HepG2 (cell line): ENCODE data around the gene GHRH. TPM values are rescaled to one million over a fixed set of nuclear protein-coding genes. Genes with fewer than 3 reads are reported as not detected.

ENCODE experiments used
- ADNP ChIP-seq: sonication (generic); formaldehyde crosslinking; IDR thresholded peaks from 2 replicates; pipeline ENCODE4 v1.4.0; 2020; ENCODE audit warnings: missing genetic modification reagents
- AGO1 ChIP-seq: fragments of 200-400 bp; formaldehyde crosslinking; IDR thresholded peaks from 2 replicates; pipeline ENCODE4 v1.6.1; 2017; ENCODE audit warnings: mild to moderate bottlenecking, low read depth, low read length, moderate library complexity; ENCODE audit not compliant: poor library complexity, severe bottlenecking
- CCDC6 ChIP-seq: sonication (generic); formaldehyde crosslinking; IDR thresholded peaks from 2 replicates; pipeline ENCODE4 v1.8.1; 2022; ENCODE audit warnings: mild to moderate bottlenecking, missing genetic modification reagents, moderate library complexity
- FOXP1 ChIP-seq, 2 experiments: fragments of 450-650 bp in 1 of 2; IDR thresholded peaks; 2 replicates each; pipeline ENCODE4 v1.6.1; 2017 to 2018; ENCODE audit warnings: antibody characterized with exemption in 1 of 2
- HMG20A ChIP-seq: IDR thresholded peaks from 2 replicates; pipeline ENCODE4 v1.6.1; 2016; ENCODE audit warnings: borderline replicate concordance
- HOXA3 ChIP-seq: sonication (generic); formaldehyde crosslinking; IDR thresholded peaks from 2 replicates; pipeline ENCODE4 v1.5.0; 2020; ENCODE audit warnings: missing genetic modification reagents
- KDM5A ChIP-seq: fragments of 200-600 bp; sonication (generic); IDR thresholded peaks from 2 replicates; pipeline ENCODE4 v1.7.0; 2018; ENCODE audit warnings: antibody characterized with exemption, mild to moderate bottlenecking, low read length, borderline replicate concordance
- PAF1 ChIP-seq: IDR thresholded peaks from 2 replicates; pipeline ENCODE4 v1.6.1; 2016; ENCODE audit warnings: missing genetic modification reagents, missing compliant biosample characterization
- PHF21A ChIP-seq: sonication (generic); formaldehyde crosslinking; IDR thresholded peaks from 2 replicates; pipeline ENCODE4 v1.5.0; 2020; ENCODE audit warnings: mild to moderate bottlenecking, missing genetic modification reagents
- SP140L ChIP-seq: sonication (generic); formaldehyde crosslinking; IDR thresholded peaks from 2 replicates; pipeline ENCODE4 v1.4.0; 2020; ENCODE audit warnings: missing genetic modification reagents, borderline replicate concordance
- ZNF264 ChIP-seq: sonication (generic); formaldehyde crosslinking; IDR thresholded peaks from 2 replicates; pipeline ENCODE4 v1.4.0; 2020; ENCODE audit warnings: missing genetic modification reagents
- ZNF292 ChIP-seq: sonication (generic); formaldehyde crosslinking; IDR thresholded peaks from 2 replicates; pipeline ENCODE4 v1.8.1; 2022; ENCODE audit warnings: mild to moderate bottlenecking, low read depth, missing genetic modification reagents, borderline replicate concordance
- ZNF441 ChIP-seq: sonication (generic); formaldehyde crosslinking; IDR thresholded peaks from 2 replicates; pipeline ENCODE4 v1.7.0; 2021; ENCODE audit warnings: missing genetic modification reagents, borderline replicate concordance
- ZNF749 ChIP-seq: sonication (generic); formaldehyde crosslinking; IDR thresholded peaks from 2 replicates; pipeline ENCODE4 v1.8.0; 2022; ENCODE audit warnings: mild to moderate bottlenecking, missing genetic modification reagents, moderate library complexity, borderline replicate concordance
- ZNF790 ChIP-seq: sonication (generic); formaldehyde crosslinking; IDR thresholded peaks from 2 replicates; pipeline ENCODE4 v1.8.0; 2022; ENCODE audit warnings: missing genetic modification reagents, mild to moderate bottlenecking, borderline replicate concordance
- polyA plus RNA-seq, 8 experiments: library from polyadenylated mRNA; depleted of rRNA in 3 of 8; stranded (reverse) in 7 of 8; unstranded in 1 of 8; fragments of >200 nt; fragmentation: Illumina TruSeq in 4 of 8; extraction: Trizol in 4 of 8; gene quantifications; 2 replicates each; pipeline versions ENCODE4 v1.2.1 to v1.2.3, GENCODE V29; 2011 to 2016; ENCODE audit warnings: low read depth in 4 of 8, missing spikeins in 1 of 8, mixed read lengths in 1 of 8; ENCODE audit not compliant: insufficient read depth in 1 of 8
- total RNA-seq, 5 experiments: library from RNA; depleted of rRNA; stranded (reverse); fragments of >200 nt; fragmentation: Illumina TruSeq; extraction: Trizol; gene quantifications; 2 replicates each; pipeline ENCODE4 v1.2.3, GENCODE V29; 2016; ENCODE audit warnings: low read depth in 1 of 5
- TF ChIP-seq, protein P1 (sequence below): sonication (generic); formaldehyde crosslinking; IDR thresholded peaks from 2 replicates; pipeline ENCODE4 v1.5.0; 2020; ENCODE audit warnings: missing genetic modification reagents, mild to moderate bottlenecking, borderline replicate concordance
- TF ChIP-seq, protein P2 (sequence below): sonication (generic); formaldehyde crosslinking; IDR thresholded peaks from 2 replicates; pipeline ENCODE4 v1.8.0; 2022; ENCODE audit warnings: mild to moderate bottlenecking, missing genetic modification reagents, borderline replicate concordance
- TF ChIP-seq, protein P3 (sequence below): sonication (generic); formaldehyde crosslinking; IDR thresholded peaks from 2 replicates; pipeline ENCODE4 v1.9.0; 2021; ENCODE audit warnings: mild to moderate bottlenecking, missing genetic modification reagents

Gene GHRH
- total and polyA plus RNA-seq, 2 of the 13 experiments (the other 11 are each of a cell fraction or from before 2014, with no cell fraction given) = not detected

DNA sequence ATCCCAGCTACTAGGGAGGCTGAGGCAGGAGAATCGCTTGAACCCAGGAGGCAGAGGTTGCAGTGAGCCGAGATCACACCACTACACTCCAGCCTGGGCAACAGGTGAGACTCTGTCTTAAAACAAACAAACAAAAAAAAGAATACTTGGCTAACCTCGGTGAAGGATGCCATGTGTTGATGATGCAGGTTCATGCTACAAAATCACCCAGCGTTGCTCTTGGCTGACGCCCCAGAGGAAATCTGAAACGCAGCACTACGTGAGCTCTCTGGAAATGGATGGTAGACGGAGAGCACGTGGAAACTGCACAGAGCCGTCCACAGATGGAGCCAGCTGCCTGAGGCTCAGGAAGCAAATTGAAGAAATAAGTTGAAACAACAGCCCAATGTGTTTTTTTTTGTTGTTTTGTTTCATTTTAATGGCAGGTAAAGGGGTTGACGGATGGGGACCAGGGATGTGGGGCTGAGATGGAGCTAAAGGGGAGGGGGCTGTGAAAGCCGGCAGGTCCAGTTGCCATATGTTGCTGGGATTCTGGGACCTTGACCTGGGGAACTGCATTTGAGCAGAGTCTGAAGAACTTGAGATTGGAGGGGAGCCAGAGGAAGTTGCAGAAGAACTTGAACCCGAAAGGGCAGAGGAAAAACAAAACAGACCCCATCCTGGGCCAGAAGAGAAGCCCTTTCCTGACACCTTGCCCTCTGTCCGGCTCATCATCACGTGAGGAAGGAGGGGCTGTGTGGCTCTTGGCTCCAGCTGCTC is 15.1 kb upstream of the GHRH start (continued):
- TF ChIP-seq SP140L (CRISPR knock-in tag) = no peak
- TF ChIP-seq HOXA3 = no peak
- peak; percentile 54 for TF ChIP-seq ZNF292 (CRISPR knock-in tag)
- no peak for TF ChIP-seq FOXP1 (IDR thresholded peaks at IDR 0.05)
- TF ChIP-seq FOXP1 (CRISPR knock-in tag; IDR thresholded peaks at IDR 0.05) = no peak
- TF ChIP-seq ZNF749 (CRISPR knock-in tag) = no peak
- TF ChIP-seq, protein P1, sequence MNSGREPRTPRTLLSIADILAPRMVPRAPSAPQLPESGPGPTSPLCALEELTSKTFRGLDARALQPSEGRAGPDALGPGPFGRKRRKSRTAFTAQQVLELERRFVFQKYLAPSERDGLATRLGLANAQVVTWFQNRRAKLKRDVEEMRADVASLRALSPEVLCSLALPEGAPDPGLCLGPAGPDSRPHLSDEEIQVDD (CRISPR knock-in tag) = no peak
- no peak; the same call in 1 of the 2 replicates for TF ChIP-seq CCDC6
- no peak for TF ChIP-seq KDM5A
- peak; percentile 21; the same call in 1 of the 2 replicates for TF ChIP-seq PHF21A (CRISPR knock-in tag)
- TF ChIP-seq, protein P2, sequence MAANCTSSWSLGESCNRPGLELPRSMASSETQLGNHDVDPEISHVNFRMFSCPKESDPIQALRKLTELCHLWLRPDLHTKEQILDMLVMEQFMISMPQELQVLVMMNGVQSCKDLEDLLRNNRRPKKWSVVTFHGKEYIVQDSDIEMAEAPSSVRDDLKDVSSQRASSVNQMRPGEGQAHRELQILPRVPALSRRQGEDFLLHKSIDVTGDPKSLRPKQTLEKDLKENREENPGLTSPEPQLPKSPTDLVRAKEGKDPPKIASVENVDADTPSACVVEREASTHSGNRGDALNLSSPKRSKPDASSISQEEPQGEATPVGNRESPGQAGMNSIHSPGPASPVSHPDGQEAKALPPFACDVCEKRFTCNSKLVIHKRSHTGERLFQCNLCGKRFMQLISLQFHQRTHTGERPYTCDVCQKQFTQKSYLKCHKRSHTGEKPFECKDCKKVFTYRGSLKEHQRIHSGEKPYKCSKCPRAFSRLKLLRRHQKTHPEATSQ (CRISPR knock-in tag) = no peak
- no peak for TF ChIP-seq PAF1
- TF ChIP-seq, protein P3, sequence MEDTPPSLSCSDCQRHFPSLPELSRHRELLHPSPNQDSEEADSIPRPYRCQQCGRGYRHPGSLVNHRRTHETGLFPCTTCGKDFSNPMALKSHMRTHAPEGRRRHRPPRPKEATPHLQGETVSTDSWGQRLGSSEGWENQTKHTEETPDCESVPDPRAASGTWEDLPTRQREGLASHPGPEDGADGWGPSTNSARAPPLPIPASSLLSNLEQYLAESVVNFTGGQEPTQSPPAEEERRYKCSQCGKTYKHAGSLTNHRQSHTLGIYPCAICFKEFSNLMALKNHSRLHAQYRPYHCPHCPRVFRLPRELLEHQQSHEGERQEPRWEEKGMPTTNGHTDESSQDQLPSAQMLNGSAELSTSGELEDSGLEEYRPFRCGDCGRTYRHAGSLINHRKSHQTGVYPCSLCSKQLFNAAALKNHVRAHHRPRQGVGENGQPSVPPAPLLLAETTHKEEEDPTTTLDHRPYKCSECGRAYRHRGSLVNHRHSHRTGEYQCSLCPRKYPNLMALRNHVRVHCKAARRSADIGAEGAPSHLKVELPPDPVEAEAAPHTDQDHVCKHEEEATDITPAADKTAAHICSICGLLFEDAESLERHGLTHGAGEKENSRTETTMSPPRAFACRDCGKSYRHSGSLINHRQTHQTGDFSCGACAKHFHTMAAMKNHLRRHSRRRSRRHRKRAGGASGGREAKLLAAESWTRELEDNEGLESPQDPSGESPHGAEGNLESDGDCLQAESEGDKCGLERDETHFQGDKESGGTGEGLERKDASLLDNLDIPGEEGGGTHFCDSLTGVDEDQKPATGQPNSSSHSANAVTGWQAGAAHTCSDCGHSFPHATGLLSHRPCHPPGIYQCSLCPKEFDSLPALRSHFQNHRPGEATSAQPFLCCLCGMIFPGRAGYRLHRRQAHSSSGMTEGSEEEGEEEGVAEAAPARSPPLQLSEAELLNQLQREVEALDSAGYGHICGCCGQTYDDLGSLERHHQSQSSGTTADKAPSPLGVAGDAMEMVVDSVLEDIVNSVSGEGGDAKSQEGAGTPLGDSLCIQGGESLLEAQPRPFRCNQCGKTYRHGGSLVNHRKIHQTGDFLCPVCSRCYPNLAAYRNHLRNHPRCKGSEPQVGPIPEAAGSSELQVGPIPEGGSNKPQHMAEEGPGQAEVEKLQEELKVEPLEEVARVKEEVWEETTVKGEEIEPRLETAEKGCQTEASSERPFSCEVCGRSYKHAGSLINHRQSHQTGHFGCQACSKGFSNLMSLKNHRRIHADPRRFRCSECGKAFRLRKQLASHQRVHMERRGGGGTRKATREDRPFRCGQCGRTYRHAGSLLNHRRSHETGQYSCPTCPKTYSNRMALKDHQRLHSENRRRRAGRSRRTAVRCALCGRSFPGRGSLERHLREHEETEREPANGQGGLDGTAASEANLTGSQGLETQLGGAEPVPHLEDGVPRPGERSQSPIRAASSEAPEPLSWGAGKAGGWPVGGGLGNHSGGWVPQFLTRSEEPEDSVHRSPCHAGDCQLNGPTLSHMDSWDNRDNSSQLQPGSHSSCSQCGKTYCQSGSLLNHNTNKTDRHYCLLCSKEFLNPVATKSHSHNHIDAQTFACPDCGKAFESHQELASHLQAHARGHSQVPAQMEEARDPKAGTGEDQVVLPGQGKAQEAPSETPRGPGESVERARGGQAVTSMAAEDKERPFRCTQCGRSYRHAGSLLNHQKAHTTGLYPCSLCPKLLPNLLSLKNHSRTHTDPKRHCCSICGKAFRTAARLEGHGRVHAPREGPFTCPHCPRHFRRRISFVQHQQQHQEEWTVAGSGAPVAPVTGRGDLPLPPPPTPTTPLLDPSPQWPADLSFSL (CRISPR knock-in tag) = no peak
- TF ChIP-seq ZNF790 (CRISPR knock-in tag) = 0 out of 2 replicates have a peak, but pooled peaks have one; percentile 46
- TF ChIP-seq ZNF441 (CRISPR knock-in tag) = no peak
- TF ChIP-seq ADNP (CRISPR knock-in tag) = no peak
- no peak for TF ChIP-seq HMG20A (CRISPR knock-in tag)
- no peak for TF ChIP-seq ZNF264 (CRISPR knock-in tag)
- TF ChIP-seq AGO1 = no peak
